ENCODE measurements around the gene ECE2.

- no peak for TF ChIP-seq POLR2AphosphoS5 (IDR thresholded peaks at IDR 0.05; ENCODE audit: borderline replicate concordance, low read depth, low read length)
- TF ChIP-seq EZH2 (IDR thresholded peaks at IDR 0.05) = no peak
These were observed 47.3 kb upstream of the ECE2 start for GRCh38 chr3:184228376-184229137.

All from SK-N-MC (cell line).